GM19455 (cell line): ENCODE data around the gene RIN3.

Source experiments
- ATAC-seq: cut with Tn5 transposase; IDR thresholded peaks from one replicate; pipeline ENCODE4 v1.9.1; 2021; ENCODE audit not compliant: unreplicated experiment

The RIN3 gene

GRCh38 chr14:92644171-92644969 is 130.8 kb downstream of the RIN3 start:
- no peak for ATAC-seq

GRCh38 chr14:92644970-92645515 is 131.5 kb downstream of the RIN3 start:
- ATAC-seq = no peak

- no peak for ATAC-seq
Observed at GRCh38 chr14:92645841-92646478, 132.4 kb downstream of the RIN3 start.

- no peak for ATAC-seq
Observed at GRCh38 chr14:92646952-92647796, 133.6 kb downstream of the RIN3 start.

DNA sequence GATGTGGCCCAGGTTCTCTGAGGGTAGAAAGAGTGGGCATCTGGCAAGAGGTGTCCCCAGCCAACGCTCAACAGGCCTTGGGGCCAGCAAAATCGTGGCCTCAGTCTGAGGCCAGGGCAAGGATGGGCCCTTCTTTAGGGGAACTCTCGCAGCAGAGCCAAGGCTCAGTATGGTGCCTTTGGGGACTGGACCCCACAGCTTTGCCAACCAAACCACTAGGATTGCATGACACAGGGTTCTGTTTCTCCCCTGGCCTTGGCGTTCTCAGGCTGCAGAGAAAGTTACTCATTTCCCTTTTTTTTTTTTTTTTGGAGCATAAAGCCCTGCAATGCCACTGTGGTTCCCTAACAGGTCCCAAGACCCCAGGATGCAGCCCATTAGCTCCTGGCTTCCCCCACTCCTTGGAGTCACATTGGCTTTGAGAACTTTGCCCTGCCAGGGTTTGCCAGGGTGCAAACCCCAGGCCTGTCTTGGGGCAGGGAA is 134.3 kb downstream of the RIN3 start:
- ATAC-seq = no peak

- no peak for ATAC-seq
Observed at GRCh38 chr14:92649066-92649465, 135.5 kb downstream of the RIN3 start.

DNA sequence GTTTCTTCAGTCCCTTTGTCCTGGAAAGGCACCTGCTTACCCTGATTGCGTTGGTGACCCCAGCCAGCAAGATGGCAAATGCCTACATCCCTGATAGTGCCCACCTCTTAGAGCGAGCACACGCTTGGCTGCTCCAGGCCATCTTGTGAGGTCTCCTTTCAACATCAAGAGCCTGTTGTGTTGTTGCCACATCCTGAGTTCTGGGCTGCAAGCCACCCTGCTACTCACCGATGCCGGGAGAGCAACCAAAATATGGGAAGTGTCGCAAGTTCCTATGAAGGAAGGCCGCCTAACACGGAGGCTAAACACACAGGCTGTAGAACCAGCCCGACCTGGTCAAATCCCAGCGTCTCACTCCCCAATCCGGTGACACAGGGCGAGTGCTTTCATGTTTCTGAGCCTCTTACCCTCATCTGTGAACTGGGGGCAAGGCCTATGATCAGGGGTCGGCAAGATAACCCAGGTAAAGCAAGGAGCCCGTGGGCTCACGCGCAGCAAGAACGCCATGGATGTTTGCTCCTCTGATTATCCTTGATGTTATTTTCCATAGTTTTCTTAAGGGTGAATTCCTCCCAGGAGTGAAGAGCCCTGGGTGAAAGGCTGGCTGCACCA is 136.5 kb downstream of the RIN3 start:
- no peak for ATAC-seq

DNA sequence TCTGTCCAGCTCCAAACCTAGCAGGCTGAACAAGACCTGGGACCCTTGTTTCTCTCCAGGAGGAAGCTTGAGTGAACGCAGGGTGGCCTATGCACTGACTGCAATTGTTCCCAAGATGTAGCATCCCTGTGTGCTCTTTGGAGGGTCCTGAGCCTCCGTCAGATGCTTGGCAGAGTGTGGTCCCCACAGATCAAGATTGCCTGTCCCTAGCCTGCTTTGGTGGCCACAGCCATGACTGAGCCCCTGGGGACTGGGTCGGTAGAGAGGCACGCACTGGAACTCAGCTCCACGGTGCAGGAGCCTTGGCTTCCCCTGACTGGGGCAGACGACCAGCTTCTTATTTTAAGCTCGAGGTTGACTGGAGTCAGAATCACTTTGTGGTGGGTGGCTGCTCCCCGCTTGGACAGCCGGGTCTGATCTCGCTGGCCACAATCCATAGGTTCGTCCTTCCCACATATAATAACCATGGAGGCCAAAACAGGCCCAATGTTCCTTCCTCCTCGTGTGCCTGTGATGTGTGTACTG is 137.1 kb downstream of the RIN3 start:
- no peak for ATAC-seq

- peak; percentile 73 for ATAC-seq
Observed at GRCh38 chr14:92651106-92651757, 137.7 kb downstream of the RIN3 start.

- no peak for ATAC-seq
Observed at GRCh38 chr14:92651758-92652406, 138.3 kb downstream of the RIN3 start.

- no peak for ATAC-seq
Observed at GRCh38 chr14:92652413-92653151, 139.0 kb downstream of the RIN3 start.

DNA sequence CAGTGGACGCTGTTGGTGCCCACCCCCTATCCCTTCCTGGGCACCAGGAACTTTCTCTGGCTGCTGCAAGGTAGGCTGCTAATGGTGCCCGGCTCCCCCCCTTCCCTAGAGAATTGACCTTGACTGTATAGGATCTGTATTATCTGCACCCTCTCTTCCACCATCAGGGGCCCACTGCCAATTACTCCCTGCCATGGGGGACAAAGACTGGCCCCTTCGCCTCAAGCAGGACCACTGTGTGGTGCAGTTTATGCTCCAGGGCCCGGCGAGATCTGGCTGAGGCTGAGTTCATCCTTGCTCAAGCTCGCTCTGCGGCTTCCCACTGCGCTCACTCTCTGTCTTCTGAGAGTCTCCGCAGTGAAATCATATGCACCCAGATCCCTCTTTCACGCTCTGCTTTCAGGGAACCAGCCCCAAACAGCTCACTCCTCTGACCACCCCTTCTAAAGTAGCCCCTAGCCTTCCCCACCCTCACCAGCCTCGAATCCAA is 139.6 kb downstream of the RIN3 start:
- no peak for ATAC-seq

DNA sequence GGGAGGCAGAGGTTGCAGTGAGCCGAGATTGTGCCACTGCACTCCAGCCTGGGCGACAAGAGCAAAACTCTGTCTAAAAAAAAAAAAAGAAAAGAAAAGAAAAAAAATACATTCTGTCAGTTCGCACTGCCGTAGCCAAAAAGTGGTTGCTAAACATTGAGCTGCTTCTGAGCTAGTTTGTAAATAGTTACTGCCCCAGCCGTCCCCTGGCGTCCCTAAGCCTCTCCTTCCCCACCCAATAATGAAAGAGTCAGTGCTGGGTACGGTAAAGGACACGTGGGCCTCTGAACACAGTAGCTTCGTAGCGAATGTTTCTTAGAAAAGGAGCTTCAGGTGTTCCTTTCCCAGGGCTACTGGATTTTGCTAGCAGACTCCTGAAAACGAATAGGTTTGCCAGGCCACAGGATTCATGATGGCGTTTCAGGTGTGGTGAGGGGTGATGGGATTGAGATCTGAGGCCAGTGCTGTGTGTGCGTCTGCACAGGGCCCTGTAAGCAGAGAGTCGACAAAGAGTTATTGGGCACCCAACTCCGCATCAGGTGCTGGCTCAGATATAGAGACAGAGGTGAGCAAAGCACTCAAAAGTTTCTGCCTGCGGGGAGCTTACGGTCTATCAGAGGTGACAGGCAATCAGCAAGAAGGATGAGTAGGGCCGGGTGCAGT is 140.8 kb downstream of the RIN3 start:
- ATAC-seq = no peak

DNA sequence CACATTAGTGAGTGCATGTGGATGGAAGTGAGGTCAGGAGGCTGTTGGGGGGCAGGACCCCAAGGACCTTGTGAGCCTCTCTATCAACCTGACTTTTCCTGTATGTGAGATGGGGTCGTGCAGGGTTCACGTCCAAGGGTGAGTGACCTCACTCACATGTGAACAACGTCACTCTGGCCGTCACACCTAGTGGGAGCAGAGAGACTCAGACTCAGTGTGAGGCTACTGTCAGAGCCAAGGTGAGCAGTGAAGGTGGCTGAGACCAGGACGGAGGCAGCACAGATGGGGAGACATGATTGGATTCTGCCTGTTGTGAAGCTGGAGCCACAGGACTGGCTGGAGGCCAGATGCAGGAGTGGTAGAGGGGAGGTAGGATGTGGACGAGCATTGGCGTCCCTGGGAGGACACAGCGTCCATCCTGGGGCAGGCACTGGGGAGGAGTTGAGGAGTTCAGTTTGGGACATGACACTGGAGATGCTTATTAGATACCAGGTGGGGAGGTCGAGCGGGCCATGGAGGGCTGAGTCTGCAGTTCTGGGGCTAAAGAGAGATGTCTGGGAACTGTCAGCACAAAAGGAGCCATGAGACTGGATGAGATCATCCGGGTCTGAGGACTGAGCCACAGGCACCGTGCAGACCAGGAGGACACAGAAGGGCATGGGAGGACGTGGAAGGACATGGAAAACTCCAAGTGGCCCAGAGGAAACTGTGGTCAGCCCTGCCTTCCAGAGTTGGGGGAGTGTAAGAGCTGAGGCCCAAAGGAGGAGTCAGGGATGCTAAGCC is 142.0 kb downstream of the RIN3 start:
- no peak for ATAC-seq

DNA sequence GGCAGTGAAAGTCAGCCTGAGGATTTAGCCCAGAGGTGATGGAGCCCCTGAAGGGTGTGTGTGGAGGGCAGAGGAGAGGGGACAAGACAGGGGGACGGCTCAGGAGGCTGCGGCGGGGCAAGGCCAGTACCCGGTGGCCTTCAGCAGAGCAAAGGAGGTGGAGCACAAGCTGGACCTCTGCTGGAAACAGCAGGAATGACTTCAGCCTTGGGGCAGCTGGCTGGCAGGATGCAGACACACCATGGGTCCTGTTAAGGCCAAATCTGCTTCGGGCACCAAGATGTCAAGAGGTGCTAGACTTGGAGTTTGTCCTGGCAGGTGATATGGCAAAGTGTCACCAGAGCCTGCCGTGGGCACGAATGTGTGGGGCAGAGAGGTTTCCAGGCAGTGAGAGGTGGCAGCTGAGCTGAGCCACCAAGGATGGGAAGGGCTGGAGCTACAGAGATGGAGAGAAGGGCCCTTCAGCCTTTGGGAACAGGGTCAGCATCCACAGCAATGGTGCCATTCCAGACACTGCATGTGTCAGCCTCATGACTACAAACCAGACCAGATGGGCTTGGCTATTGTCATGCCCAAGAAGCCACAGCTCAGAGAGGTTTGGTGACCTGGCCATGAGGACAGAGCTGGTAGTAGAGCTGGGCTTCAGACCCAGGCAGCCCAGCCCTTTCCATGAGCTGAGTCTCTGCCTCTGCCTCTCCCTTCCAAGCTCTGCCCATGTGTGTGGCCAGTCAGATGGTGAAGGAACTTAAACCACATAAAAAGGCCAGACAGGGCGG is 142.9 kb downstream of the RIN3 start:
- no peak for ATAC-seq

GRCh38 chr14:92657457-92658142 is 144.0 kb downstream of the RIN3 start:
- ATAC-seq = no peak
